Stimulated activated CD8-positive, alpha-beta memory T cell treated with anti-CD3 and anti-CD28 coated beads, Interleukin-2, amount 100 ng/mL, for 48 hours (primary cell): ENCODE data around the gene ACP3.
A peak's percentile ranks its signal among the peaks of the same experiment; 100 is the strongest.

Experiments
- DNase-seq, 2 donors: peaks; one replicate each; pipeline ENCODE4 v3.0.0-alpha.2; 2020; ENCODE audit warnings: low read depth in 2 of 2

ACP3 gene

DNA sequence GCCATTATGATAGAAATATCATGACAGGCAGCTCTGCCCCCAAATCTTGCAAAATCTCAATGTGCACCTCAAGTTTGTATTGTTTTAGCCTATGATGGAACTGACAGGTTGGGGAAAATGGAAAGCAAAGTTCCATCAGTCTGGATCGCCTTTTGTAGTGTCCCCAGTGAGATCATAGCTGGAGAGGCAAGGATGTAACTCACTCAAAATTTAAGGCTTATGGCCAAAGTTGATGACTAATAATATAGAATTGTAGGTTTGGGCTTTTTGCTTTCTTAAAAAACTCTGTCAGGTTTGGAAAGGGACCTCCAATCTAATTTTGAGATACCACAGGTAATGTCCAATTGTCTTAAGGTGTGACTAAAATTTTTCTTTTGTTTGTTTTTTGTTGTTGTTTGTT lies 1.4 kb upstream of the ACP3 start:
- DNase-seq = no peak

DNA sequence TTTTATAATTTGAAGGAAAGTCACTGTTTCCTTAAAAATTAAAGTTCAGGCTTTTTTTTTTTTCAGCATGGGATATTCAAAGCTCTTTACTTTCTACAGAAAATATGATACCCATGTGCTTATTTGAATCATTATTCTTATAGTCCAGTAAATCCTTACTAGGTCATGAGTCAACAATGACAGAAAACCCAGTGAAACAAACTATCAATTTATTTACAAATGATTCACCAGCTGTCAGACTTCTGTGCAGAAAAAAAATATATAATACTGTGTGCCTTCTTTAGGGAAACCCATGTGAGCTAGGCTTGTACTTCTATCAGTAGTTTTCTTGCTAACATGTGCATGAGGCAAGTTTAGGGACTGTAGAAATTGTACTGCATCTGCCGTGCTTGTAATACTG lies 1.2 kb downstream of the ACP3 start:
- DNase-seq = no peak

DNA sequence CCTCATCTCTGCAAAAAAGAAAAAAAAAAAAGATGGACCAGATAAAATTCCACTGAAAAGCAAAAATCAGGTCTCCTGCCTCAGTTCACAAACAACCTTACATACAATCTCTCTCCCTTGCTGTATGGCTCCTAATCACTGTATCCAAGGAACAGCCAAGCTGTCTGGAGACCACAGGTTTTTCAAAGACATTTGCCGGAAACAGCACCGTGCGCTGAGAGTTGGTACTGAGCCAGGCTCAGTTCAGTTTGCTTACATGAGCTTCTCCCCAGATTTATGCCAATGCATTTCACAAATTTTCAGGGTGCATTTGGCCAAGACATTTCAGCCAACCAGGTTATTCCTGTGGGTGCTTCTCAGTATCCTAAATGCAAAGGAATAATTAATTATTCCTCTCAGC lies 4.1 kb downstream of the ACP3 start:
- no peak for DNase-seq

DNA sequence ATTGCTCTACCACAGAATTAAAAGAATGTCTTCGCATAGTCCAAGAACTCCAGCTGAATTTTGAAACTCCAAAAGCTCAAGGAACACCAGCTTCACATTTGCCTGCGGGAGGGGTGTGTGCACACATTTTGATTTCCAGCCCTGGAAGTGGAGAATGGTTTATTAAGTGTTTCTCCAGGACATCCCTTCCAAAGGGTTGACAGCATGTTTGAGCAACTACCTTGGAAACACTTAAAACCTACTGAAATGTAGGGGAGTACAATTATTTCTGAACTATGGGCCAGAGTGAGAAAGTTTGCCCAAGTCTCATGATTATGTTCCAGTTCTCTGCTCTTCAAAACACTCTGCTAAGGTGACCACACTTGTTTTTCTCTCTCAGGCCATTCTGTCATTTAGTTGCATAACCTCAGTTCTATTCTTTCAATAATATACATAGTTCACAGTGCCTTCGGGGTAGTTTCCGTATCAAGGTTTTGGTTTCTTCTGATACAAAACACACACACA lies 7.9 kb downstream of the ACP3 start:
- DNase-seq = no peak

DNA sequence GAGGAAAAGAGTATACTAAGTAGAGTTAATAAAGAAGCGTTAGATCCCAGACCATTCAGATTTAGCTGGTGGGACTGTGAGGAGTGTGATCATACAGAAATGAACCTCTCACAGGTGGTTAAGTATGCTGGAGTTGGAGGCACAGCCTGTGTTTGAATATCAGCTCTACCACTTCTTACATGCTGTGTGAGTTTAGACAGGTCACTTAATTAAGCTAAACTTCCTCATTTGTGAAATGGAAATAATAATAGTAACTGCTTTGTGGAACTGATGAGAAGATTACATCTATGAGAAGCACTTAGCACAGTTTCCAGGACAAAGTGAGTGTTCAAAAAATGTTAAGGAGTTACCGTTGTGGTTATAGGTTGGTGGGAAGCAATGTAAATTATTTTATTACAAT lies 8.4 kb downstream of the ACP3 start:
- DNase-seq = no peak

DNA sequence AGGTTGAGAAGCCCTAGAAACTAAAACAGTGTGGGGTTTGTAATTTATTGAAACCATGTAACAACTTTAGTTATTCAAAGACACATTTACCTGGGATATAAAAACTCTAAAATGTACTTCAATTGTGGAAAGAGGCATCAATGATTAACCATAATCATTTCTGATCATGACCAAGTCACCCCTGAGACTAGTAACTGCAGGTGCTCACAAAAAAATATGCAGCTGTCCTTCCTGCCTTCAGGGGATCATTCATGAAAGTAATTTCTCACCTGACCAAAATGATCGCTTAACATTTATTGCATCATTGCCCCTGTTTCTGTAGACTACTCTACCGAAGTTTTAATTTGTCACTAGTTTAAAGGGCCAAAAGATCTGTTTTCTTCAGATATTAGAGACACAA lies 9.0 kb downstream of the ACP3 start:
- no peak for DNase-seq

DNA sequence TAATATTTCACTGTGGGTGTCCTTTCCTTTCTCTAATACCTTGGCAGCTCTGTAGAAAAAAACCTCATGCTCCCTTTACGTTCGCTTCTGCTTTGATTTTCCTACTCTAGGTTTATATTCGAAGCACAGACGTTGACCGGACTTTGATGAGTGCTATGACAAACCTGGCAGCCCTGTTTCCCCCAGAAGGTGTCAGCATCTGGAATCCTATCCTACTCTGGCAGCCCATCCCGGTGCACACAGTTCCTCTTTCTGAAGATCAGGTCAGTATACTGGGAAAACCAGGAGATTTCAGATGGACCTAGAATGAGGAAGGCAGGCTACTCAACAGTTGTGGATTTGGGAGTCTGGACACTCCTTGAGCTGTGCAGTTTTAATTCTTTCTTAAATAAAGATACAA lies 14.9 kb downstream of the ACP3 start:
- DNase-seq = no peak

DNA sequence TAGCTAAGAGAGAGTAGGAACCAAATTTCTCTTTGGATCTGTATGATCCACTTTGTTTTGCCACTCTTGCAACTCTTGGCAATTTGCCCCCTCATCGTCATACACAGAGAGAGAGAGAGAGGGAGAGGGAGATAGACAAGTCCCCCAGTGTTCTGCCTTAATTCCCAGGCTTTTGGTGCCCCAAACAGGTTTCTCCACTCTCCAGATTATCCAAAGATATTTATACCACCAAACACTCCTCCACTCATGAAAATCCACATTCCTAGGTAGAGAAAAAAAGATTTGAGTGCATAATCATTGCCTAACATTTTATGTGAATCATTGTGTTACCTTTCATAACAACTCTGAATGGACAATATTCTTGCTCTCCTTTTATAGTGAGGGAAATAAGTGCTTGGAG lies 15.3 kb downstream of the ACP3 start:
- no peak for DNase-seq

DNA sequence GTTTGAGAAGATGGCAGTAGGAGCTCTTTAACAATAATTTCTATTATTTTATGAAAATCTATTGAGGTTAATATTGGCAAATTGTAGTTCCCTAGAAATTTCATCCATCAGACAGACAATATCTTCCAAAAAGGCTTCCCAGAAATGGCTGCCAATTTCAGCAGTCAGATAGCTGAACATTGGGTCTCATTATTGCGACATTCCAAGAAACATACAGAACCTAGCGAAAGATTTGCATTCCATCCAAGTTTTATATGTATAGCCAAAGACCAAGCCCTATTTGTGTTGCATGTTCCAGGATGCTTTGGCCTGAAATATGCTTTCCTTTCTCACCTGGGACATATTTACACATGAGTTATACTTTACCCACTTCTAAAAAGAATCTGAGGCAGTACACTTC lies 24.5 kb downstream of the ACP3 start:
- no peak for DNase-seq

DNA sequence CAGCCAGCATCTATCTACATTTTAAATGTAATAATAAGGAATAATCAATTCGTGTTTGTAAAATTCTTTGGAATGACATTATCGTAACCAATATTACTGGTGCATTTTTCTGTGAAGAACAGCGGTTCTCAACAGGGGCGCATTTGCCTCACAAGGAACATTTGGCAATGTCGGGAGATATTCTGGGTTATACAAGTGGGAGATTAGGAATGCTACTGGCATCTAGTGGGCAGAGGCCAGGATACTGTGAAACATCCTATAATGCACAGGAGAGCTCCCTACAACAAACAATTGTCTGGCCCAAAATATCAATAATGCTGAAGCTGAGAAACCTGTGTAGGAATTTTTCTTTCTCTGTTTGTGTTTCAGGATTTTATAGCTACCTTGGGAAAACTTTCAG lies 25.0 kb downstream of the ACP3 start:
- no peak for DNase-seq

DNA sequence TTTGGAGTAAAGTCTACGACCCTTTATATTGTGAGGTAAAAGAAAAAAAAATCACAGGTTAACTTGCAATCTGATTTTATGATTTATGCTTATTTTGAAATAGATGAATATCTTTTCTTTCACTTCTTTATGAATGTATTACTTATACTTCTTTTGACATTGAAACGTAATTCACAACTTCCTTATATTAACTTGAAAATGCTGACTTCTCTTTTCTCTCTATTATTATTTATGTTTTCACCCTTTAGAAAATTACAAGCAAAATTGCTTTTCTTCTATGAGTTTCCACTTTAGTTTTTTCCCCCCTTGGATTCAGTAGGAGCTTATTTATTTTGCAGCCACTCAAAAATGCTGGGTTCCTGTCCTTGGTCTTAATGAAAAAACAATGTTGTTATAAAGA lies 25.4 kb downstream of the ACP3 start:
- no peak for DNase-seq

DNA sequence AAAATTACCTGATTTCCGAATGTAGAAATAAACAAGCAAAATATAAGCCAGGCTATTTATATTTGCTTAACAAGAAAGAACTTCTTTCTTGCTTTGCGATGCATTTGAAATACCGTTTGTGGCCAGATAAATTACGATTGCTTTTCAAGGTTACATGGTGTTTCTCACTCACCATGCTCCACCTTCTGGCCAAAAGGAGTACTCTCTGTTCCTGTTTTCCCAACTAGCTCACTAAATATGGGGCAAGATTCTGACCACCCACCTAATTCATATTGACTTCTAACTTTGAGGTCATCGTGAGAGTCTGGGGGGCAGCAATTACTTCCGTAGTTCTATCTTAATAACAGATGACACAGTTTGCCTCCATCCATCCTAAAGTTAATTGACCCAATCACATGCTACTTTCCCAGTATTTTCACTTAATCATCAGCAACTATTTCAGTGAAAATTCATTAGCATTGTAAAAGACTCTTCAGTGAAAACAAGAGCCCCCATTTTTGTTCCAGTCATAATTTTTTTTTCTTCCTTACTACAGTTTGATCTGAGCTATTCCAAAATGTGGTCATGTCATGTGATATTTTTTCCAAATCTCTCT lies 25.9 kb downstream of the ACP3 start:
- DNase-seq = no peak

DNA sequence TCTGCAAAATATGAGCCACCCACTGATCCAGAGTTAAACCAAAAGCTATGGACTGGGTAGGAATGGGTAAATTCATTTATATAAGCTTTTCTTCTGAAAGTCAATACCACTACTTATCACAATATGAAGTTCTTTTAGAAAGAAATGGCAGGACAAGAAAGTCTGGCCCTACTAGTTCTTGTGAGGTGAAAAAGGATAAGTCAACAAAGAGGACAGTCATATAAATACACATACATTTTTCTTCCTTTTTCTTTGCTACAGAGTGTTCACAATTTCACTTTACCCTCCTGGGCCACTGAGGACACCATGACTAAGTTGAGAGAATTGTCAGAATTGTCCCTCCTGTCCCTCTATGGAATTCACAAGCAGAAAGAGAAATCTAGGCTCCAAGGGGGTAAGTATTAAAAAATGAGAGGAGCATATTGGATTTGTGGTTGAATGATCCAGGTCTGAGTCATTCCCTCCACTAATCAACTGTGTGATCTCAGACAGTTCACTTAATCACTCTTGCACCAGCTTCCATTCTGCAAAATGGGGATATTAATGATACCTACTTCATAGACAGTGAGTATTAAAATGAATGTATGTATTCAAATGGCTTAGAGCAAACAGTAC lies 27.6 kb downstream of the ACP3 start:
- DNase-seq = no peak

DNA sequence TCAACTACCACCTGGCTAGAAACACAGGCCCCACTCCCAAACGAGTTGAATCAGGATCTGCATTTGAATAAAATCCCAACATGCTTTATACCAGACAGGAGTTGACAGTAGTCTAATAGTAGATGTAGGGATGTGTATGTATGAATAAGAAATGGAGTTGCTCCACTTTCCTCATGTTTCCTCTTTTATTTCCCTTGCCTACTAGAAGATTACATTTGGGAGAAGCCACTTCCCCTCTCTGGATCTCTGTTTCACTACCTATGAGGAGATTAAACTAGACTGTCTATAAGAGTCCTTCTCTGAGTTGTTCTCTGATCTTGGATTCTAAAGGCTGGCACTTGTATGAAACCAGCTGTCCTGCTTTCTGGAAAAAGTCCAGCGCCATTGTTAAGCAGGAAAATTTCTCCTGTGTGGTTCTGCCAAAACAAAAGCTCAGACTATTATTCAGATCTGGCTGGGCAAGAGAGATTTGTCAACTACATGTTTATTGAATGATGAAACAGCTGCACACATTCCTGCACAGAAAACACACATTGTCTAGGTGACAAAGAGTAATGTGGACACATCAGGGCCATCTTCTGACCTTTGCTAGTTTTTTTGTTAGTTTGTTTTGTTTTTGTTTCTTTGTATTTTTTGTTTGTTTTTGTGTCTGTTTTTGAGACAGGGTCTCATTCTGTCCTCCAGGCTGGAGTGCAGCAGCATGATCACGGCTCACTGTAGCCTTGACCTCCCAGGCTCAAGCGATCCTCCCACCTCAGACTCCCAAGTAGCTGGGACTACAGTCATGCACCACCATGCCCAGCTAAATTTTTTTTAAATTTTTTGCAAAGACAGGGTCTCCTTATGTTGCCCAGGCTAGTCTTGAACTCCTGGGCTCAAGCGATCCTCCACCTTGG lies 29.9 kb downstream of the ACP3 start:
- DNase-seq = no peak

DNA sequence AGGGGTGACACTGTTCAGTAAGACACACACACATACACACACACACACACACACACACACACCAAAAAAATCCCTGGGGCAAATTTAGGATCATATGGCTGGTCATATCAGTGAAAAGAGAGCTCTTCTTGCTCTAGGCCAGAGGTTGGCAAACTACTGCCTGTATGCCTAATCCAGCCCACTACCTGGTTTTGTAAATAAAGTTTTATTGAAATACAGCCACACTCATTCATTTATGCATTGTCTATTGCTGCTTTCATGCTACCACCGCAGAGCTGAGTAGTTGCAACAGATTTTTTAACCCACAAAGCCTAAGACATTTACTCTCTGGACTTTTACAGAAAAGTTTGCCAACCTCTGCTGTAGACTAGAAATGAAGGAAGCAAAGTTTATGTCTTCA lies 30.6 kb downstream of the ACP3 start:
- DNase-seq = no peak

DNA sequence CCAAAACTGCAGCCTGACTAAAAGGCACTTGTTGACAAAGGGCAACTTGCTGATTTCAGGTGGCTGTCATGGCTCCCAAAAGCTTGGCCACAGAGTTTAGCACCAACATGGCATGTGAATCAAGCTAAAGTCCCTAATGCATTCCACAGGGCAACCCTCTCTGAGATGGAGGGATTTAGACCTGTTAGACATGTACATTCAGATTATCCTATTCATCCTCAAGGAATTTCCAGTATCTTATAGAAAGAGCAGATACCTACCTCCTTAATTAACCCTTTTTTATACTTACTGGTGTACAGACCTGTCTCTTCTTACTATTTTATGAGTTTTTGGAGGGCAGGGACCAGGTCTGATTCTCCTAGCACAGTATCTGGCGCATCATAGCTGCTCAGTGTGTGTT lies 31.3 kb downstream of the ACP3 start:
- DNase-seq = no peak

DNA sequence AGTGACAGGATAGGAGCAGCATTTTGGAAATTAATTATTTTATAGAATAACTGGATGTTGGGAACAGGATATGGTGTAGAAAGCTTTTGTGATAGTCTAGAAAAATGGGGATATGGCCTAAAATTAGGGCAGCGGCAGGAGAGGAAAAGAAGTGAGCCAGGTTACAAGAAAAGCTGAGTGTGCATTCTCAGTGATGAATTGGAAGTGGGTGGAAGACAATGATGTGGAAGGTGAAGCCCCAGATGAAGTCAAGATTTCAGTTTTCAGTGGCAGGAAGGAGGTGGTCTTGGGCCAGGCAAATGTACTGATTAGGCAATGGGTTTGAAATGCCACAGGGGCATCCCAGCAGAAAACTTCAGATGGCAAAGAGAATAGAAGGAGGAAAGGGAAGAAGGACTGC lies 33.6 kb downstream of the ACP3 start:
- DNase-seq = no peak

DNA sequence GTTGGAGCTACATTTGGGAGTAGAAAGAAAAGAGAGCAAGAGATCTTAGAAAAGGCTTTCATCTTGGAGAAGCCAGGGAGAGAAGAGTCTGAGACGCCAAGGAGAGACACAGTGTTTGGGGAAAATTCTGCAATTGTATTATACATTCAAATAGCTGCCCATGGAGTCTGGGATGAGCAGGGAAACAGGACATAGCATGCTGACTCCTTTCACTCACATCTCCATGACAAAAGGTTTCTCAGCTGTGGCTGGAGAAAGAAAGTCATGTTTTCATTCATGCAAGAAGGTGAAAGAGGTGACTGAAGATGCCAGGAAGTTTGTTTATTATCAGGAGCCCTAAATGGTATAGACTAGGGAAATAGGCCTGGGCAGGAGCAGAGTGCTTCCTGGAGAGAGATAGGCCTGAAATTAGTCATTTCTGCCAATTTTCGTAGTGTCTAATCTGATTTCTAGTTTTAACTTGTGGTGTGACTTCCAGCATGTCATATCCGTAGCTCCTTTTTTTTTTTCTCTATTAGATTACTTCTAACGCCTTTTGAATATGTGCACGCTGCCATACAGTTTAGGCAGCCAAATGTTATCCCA lies 34.1 kb downstream of the ACP3 start:
- no peak for DNase-seq

DNA sequence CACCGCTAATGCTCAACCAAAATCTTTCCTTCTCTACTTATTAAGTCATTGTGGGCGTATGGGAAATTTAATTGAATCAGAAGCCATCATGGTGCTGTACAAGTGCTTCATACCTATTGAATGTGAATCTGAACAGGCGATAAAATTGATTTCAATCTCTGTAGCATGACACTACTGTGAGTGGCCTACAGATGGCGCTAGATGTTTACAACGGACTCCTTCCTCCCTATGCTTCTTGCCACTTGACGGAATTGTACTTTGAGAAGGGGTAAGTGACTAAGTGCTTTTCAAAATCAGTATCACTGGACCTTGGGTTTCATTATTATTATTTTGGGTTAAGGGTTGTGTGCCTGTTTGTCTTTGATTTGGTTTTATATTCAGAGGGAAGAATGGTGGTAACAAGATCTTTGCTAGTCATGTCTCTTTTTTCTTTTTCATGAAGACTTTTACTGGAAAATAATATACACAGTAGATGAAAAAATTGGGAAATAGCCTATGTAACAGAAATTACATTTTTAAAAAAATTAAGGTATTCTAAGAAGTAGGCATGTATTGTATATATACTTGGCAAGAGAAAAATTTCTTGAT lies 35.4 kb downstream of the ACP3 start:
- DNase-seq = peak; percentile 30 to 59

DNA sequence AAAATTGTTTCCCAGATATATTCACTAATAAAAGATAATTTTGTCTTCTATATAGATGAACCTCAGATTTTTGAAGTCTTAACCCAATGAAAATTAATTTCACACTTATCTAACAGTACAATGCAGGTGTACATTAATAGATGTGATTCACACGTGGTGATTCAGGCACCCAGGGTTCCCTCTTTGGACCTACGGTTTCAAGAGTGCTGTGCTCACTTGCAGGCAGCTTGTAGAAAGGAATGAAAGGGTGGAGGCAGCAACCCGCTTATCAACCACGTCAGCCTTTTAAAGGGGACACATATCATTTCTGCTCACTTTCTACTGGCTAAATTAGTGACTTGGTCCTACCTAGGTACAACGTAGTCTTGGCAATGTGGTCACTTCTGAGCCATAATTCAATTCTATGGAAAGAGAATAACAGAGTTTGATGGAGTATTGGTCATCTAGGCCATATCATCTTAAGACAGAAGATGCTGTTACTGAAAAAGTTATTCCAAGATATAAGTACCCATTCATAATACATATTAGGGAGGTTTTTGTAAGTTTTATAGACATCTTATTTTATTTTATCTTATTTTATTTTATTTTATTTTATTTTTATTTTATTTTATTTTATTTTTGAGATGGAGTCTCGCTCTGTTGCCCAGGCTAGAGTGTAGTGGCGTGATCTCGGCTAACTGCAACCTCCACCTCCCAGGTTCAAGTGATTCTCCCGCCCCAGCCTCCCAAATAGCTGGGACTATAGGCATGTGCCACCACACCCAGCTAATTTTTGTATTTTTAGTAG lies 37.9 kb downstream of the ACP3 start:
- no peak for DNase-seq

DNA sequence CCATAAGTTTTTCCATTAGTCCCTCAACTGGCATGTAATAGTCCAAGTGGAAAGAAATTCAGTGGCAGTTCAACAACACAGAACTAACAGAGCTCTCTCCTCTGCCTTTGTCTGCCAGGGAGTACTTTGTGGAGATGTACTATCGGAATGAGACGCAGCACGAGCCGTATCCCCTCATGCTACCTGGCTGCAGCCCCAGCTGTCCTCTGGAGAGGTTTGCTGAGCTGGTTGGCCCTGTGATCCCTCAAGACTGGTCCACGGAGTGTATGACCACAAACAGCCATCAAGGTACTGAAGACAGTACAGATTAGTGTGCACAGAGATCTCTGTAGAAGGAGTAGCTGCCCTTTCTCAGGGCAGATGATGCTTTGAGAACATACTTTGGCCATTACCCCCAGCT lies 39.4 kb downstream of the ACP3 start:
- DNase-seq = no peak
